Activated CD8-positive, alpha-beta T cell treated with anti-CD3 and anti-CD28 coated beads for 36 hours (primary cell): ENCODE results near the gene RNPEP. TPM values are rescaled to one million over a fixed set of nuclear protein-coding genes. Genes with fewer than 3 reads are reported as not detected.

Source experiments
- ATAC-seq: fragments of 200-7000 bp; cut with Tn5 transposase; one replicate; pipeline ENCODE4 v1.10.0; 2021; ENCODE audit warnings: mild to moderate bottlenecking, moderate library complexity
- CTCF ChIA-PET: fragments of 350-600 bp; sonication (Branson Sonifier 250); formaldehyde crosslinking; loops from one replicate; lab custom pipeline; 2021; ENCODE audit warnings: antibody characterized with exemption; lab: Charles Lee
- POLR2A ChIA-PET: fragments of 350-600 bp; sonication (Branson Sonifier 250); formaldehyde crosslinking; loops from one replicate; lab custom pipeline; 2021; ENCODE audit warnings: antibody characterized with exemption; lab: Charles Lee
- DNase-seq: peaks from one replicate; pipeline ENCODE4 v3.0.0-alpha.2; 2020
- H3K27ac Mint-ChIP-seq: one replicate; pipeline ENCODE4 v1.8.0; 2021; ENCODE audit warnings: mild to moderate bottlenecking, mixed read lengths
- H3K27me3 Mint-ChIP-seq: one replicate; pipeline ENCODE4 v1.8.0; 2021; ENCODE audit warnings: mixed read lengths
- H3K36me3 Mint-ChIP-seq: one replicate; pipeline ENCODE4 v1.8.0; 2021; ENCODE audit warnings: low read depth, mixed read lengths
- H3K4me1 Mint-ChIP-seq: one replicate; pipeline ENCODE4 v1.8.0; 2021; ENCODE audit warnings: low read depth, mixed read lengths
- H3K4me3 Mint-ChIP-seq: one replicate; pipeline ENCODE4 v1.8.0; 2021; ENCODE audit warnings: mild to moderate bottlenecking, moderate library complexity, mixed read lengths
- H3K9me3 Mint-ChIP-seq: one replicate; pipeline ENCODE4 v1.8.0; 2021; ENCODE audit warnings: mixed read lengths
- intact Hi-C: fragments of 100-400 bp; cut with micrococcal nuclease; formaldehyde crosslinking; loops from one replicate; pipeline ENCODE4 v1.10.0; 2022
- total RNA-seq, 2 experiments: library from RNA; stranded (reverse); gene quantifications; one replicate each; pipeline ENCODE4 v1.2.3, GENCODE V29; 2021
- TF ChIP-seq, protein P1 (sequence below): fragments of 200-600 bp; IDR thresholded peaks from one replicate; pipeline ENCODE4 v1.8.0; 2022; ENCODE audit warnings: antibody characterized with exemption, mild to moderate bottlenecking

RNPEP gene
- total RNA-seq, 2 experiments from 2014 or later = 37.8 to 39.5 TPM

DNA sequence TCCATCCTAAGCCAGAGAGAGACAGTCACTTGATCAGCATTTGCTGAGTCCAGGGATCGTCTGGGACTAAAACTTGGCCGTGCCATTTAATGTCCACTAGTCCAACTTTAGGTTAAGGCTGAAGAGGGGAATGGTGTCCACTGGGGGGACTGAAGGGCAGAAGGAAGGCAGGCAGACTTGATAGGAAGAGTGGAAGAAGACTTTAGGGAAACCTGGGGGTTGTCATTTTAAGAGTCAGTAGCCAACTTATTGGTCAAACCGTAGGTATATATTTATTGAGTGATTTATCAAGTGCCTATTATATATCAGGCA is 34.8 kb upstream of the RNPEP start:
- H3K4me1 Mint-ChIP-seq = peaks cover 4% of the 10 kb centered on the region
- no peak overlapping the region for H3K27ac Mint-ChIP-seq
- H3K36me3 Mint-ChIP-seq = no peaks in the 10 kb centered on the region
- H3K9me3 Mint-ChIP-seq = no peaks in the 10 kb centered on the region
- TF ChIP-seq, protein P1, sequence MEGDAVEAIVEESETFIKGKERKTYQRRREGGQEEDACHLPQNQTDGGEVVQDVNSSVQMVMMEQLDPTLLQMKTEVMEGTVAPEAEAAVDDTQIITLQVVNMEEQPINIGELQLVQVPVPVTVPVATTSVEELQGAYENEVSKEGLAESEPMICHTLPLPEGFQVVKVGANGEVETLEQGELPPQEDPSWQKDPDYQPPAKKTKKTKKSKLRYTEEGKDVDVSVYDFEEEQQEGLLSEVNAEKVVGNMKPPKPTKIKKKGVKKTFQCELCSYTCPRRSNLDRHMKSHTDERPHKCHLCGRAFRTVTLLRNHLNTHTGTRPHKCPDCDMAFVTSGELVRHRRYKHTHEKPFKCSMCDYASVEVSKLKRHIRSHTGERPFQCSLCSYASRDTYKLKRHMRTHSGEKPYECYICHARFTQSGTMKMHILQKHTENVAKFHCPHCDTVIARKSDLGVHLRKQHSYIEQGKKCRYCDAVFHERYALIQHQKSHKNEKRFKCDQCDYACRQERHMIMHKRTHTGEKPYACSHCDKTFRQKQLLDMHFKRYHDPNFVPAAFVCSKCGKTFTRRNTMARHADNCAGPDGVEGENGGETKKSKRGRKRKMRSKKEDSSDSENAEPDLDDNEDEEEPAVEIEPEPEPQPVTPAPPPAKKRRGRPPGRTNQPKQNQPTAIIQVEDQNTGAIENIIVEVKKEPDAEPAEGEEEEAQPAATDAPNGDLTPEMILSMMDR = no peak
- H3K27me3 Mint-ChIP-seq = peaks cover 48% of the 10 kb centered on the region
- intact Hi-C loops = no loop called here
- DNase-seq (no peak), ATAC-seq (no peak)
- POLR2A ChIA-PET = no interaction called here
- no peak overlapping the region for H3K4me3 Mint-ChIP-seq
- CTCF ChIA-PET = no interaction called here

DNA sequence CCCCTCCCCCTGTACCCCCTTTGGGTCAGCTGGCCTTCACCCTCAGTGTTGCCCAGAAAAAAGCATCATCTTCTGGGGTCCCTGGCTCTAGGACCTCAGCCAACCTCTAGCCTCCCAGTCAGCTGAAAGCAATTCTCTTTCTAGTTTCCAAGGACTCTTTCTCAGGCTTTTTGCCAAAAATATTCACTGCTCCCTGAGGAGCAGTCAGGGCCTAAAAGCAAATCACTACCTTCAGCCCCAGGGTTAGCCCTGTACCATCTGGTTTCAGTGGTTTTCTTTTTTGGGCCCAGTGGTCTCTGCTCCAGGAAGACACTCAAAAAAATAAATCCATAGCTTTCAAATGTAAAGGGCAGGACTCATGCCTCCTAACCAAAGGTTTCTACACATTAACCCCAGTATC is 33.0 kb upstream of the RNPEP start:
- Mint-ChIP-seq H3K4me1 (peaks cover 8% of the 10 kb centered on the region), H3K27ac (no peak overlapping the region), H3K27me3 (peaks cover 35% of the 10 kb centered on the region), H3K4me3 (no peak overlapping the region), H3K9me3 (no peaks in the 10 kb centered on the region), H3K36me3 (no peaks in the 10 kb centered on the region)
- intact Hi-C loops = no loop called here
- ATAC-seq (no peak), DNase-seq (no peak)
- ChIA-PET POLR2A (no interaction called here), CTCF (interaction anchor here (1.5 to 3.9 kb wide), 2 partner anchors 24 to 54 kb away, joined by 6 to 16 read pairs; no protein-coding TSS in a partner anchor)
- TF ChIP-seq, protein P1 = no peak

DNA sequence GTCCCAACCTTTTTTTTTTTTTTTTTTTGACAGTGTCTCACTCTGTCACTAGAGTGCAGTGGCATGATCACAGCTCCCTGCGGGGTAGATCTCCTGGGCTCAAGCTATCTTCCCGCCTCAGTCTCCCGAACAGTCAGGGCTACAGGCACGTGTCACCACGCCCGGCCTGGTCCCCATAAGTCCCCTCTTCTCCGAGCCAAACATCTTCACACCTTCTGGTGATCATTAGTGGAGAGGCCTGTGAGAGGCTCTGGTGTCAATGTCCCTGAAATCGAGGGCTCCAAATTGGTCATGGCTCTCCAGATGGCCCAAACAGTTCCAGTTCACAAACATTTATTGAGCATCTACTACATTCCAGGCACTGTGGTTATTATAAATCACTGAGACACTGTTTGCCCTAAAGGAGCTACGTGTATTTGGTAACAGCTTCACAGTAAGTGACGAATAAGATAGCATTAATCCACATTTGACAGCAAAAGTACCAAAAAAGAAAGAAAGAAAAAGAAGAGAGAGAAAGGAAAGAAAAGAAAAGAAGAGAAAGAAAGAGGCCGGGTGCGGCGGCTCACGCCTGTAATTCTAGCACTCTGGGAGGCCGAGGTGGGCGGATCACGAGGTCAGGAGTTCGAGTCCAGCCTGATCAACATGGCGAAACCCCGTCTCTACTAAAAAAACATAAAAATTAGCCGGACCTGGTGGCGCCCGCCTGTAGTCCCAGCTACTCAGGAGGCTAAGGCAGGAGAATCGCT is 28.0 kb upstream of the RNPEP start:
- peaks cover 30% of the 10 kb centered on the region for H3K36me3 Mint-ChIP-seq
- H3K4me3 Mint-ChIP-seq = peak overlapping the region; percentile 98
- H3K27ac Mint-ChIP-seq = peak overlapping the region; percentile 95
- ATAC-seq = peak; percentile 8
- ChIA-PET CTCF (interaction anchor here (0.7 to 1.6 kb wide), 4 partner anchors 9 to 58 kb away, joined by 3 to 13 read pairs (median 6); no protein-coding TSS in a partner anchor), POLR2A (interaction anchor here (0.7 to 2.8 kb wide), 9 partner anchors 8 to 190 kb away, joined by 3 to 10 read pairs (median 4); partner anchors contain the start of genes ARL8A and LMOD1)
- intact Hi-C loops = no loop called here
- H3K27me3 Mint-ChIP-seq = no peaks in the 10 kb centered on the region
- DNase-seq = peak; percentile 39
- no peaks in the 10 kb centered on the region for H3K9me3 Mint-ChIP-seq
- peaks cover 17% of the 10 kb centered on the region for H3K4me1 Mint-ChIP-seq
- TF ChIP-seq, protein P1 = no peak

DNA sequence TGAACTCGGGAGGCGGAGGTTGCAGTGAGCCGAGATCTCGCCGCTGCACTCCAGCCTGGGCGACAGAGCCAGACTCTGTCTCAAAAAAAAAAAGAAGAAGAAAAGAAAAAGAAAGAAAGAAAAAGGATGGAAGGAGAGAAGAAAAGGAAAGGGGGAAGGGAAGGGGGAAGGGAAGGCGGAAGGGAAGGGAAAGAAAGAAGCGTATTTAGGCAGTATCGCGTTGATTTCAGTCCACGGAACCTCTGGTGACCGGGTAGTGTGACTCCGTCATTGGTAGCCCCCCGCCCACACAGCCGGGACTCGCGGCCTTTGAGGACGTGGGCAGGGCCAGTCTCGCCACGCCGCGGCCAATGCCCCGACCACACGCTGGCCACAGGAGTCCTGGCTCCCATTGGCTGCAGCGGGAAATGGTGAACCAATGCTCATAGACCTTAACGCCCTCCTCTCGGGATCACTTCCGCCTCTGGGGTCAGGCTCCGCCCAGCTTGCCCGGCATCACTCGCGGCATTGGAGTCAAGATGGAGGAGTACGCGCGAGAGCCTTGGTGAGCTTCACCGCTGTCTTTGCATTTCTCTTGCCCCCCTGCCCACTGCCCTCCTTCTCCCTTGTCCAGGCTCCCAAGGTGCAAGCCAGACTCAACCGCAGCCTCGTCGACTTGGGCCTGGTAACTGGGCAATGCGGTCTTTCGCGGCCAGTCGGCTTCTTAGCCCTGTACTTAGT is 27.3 kb upstream of the RNPEP start, which contains the start of gene TIMM17A:
TIMM17A (plus strand) TSS at position 495 of the 720 bp plus-strand sequence; CDS start at position 519, 24 bp downstream.
- ATAC-seq (peak; percentile 100), DNase-seq (peak; percentile 97)
- Mint-ChIP-seq H3K4me1 (peaks cover 17% of the 10 kb centered on the region), H3K36me3 (peaks cover 30% of the 10 kb centered on the region), H3K27me3 (no peaks in the 10 kb centered on the region), H3K4me3 (peak within 1 kb of the TSS; percentile 98), H3K27ac (peak within 1 kb of the TSS; percentile 95), H3K9me3 (no peaks in the 10 kb centered on the region)
- intact Hi-C loops = no loop called here
- POLR2A ChIA-PET = interaction anchor here (0.8 to 2.8 kb wide), 9 partner anchors 9 to 119 kb away, joined by 3 to 10 read pairs (median 5); partner anchors contain the start of genes LMOD1 and RNPEP
- CTCF ChIA-PET = interaction anchor here (0.9 to 1.4 kb wide), 3 partner anchors 10 to 59 kb away, joined by 3 to 7 read pairs (median 3); no protein-coding TSS in a partner anchor
- TF ChIP-seq, protein P1 = no peak
